ENCODE data around the gene EVI5. TPM values are rescaled to one million over a fixed set of nuclear protein-coding genes. Genes with fewer than 3 reads are reported as not detected.

The EVI5 gene
- total RNA-seq, 1 experiment from 2014 or later = 31.6 TPM

GRCh38 chr1:92551916-92552315 is 233.0 kb downstream of the EVI5 start:
- CTCF ChIA-PET = no interaction called here
- H3K36me3 ChIP-seq (ENCODE audit: insufficient read depth, low read length, poor library complexity, severe bottlenecking) = no peaks in the 10 kb centered on the region
- no TSS peak for BruUV-seq (replicated peaks)
- POLR2A ChIA-PET (ENCODE audit: low non-redundant PET) = no interaction called here
- no peak for DNase-seq (ENCODE audit: low spot score)
- intact Hi-C loops (cut with micrococcal nuclease; ENCODE audit: unreplicated experiment) = no loop called here
- H3K27me3 ChIP-seq (replicated peaks; ENCODE audit: insufficient read depth, low read depth, low read length, poor library complexity) = no peaks in the 10 kb centered on the region
- H3K9me3 ChIP-seq (ENCODE audit: low read depth, low read length, poor library complexity, severe bottlenecking) = no peaks in the 10 kb centered on the region
- H3K27ac ChIP-seq (ENCODE audit: low read depth, low read length, poor library complexity, severe bottlenecking) = no peak overlapping the region
- H3K4me3 ChIP-seq (ENCODE audit: low read depth, low read length, poor library complexity, severe bottlenecking) = no peak overlapping the region
- H3K4me1 ChIP-seq (ENCODE audit: insufficient read depth, low read length, poor library complexity, severe bottlenecking) = no peaks in the 10 kb centered on the region
- no peak for TF ChIP-seq EZH2 (IDR thresholded peaks at IDR 0.05; ENCODE audit: borderline replicate concordance, low read depth, low read length, poor library complexity, severe bottlenecking)
- TF ChIP-seq, protein P1, sequence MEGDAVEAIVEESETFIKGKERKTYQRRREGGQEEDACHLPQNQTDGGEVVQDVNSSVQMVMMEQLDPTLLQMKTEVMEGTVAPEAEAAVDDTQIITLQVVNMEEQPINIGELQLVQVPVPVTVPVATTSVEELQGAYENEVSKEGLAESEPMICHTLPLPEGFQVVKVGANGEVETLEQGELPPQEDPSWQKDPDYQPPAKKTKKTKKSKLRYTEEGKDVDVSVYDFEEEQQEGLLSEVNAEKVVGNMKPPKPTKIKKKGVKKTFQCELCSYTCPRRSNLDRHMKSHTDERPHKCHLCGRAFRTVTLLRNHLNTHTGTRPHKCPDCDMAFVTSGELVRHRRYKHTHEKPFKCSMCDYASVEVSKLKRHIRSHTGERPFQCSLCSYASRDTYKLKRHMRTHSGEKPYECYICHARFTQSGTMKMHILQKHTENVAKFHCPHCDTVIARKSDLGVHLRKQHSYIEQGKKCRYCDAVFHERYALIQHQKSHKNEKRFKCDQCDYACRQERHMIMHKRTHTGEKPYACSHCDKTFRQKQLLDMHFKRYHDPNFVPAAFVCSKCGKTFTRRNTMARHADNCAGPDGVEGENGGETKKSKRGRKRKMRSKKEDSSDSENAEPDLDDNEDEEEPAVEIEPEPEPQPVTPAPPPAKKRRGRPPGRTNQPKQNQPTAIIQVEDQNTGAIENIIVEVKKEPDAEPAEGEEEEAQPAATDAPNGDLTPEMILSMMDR (conservative IDR thresholded peaks at IDR 0.05; ENCODE audit: low read depth, low read length) = no peak

- CTCF ChIA-PET = no interaction called here
Observed at GRCh38 chr1:92544756-92545165, 240.1 kb downstream of the EVI5 start.

DNA sequence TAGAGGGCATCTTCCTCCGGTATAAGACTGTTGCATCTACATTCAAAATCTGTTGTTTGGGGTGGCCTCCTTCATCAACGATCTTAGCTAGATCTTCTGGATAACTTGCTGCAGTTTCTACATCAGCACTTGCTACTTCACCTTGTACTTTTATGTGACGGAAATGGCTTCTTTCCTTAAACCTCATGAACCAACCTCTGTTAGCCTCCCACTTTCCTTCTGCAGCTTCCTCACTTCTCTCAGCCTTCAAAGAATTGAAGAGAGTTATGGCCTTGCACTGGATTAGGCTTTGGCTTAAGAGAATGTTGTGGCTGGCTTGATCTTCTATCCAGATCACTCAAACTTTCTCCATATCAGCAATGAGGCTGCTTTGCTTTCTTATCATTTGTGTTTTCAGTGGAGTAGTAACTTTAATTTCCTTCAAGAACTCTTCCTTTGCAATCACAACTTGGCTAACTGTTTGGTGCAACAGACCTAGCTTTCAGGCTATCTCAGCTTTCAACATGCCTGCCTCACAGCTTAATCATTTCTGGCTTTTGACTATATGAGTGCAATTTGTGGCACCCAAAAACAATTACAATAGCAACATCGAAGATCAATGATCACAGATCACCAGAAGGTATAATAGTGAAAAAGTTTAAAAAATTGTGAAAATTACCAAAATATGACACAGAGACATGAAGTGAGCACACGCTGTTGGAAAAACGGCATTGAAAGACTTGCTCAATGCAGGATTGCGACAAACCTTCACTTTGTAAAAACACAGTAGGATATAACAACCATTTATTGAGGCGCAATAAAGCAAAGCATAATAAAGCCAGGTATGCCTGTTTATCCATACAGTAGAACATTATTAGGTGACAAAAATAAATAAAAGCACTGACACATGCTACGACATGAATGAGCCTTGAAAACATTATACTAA is 241.5 kb downstream of the EVI5 start:
- no peak for DNase-seq (ENCODE audit: low spot score)
- H3K4me3 ChIP-seq (ENCODE audit: low read depth, low read length, poor library complexity, severe bottlenecking) = no peak overlapping the region
- TF ChIP-seq, protein P1 (conservative IDR thresholded peaks at IDR 0.05; ENCODE audit: low read depth, low read length) = no peak
- no peak for TF ChIP-seq EZH2 (IDR thresholded peaks at IDR 0.05; ENCODE audit: borderline replicate concordance, low read depth, low read length, poor library complexity, severe bottlenecking)
- H3K27me3 ChIP-seq (replicated peaks; ENCODE audit: insufficient read depth, low read depth, low read length, poor library complexity) = no peaks in the 10 kb centered on the region
- BruUV-seq (replicated peaks) = no TSS peak
- H3K4me1 ChIP-seq (ENCODE audit: insufficient read depth, low read length, poor library complexity, severe bottlenecking) = no peaks in the 10 kb centered on the region
- ChIA-PET POLR2A (ENCODE audit: low non-redundant PET) (no interaction called here), CTCF (no interaction called here)
- H3K36me3 ChIP-seq (ENCODE audit: insufficient read depth, low read length, poor library complexity, severe bottlenecking) = no peaks in the 10 kb centered on the region
- intact Hi-C loops (cut with micrococcal nuclease; ENCODE audit: unreplicated experiment) = no loop called here
- no peaks in the 10 kb centered on the region for H3K9me3 ChIP-seq (ENCODE audit: low read depth, low read length, poor library complexity, severe bottlenecking)
- no peak overlapping the region for H3K27ac ChIP-seq (ENCODE audit: low read depth, low read length, poor library complexity, severe bottlenecking)

More at GRCh38 chr1:92544756-92545165, 240.1 kb downstream of the EVI5 start:
- BruUV-seq (replicated peaks) = no TSS peak
- POLR2A ChIA-PET (ENCODE audit: low non-redundant PET) = no interaction called here
- H3K9me3 ChIP-seq (ENCODE audit: low read depth, low read length, poor library complexity, severe bottlenecking) = no peaks in the 10 kb centered on the region
- no peak overlapping the region for H3K27ac ChIP-seq (ENCODE audit: low read depth, low read length, poor library complexity, severe bottlenecking)
- H3K27me3 ChIP-seq (replicated peaks; ENCODE audit: insufficient read depth, low read depth, low read length, poor library complexity) = no peaks in the 10 kb centered on the region
- no peaks in the 10 kb centered on the region for H3K4me1 ChIP-seq (ENCODE audit: insufficient read depth, low read length, poor library complexity, severe bottlenecking)
- no peak overlapping the region for H3K4me3 ChIP-seq (ENCODE audit: low read depth, low read length, poor library complexity, severe bottlenecking)
- intact Hi-C loops (cut with micrococcal nuclease; ENCODE audit: unreplicated experiment) = no loop called here
- DNase-seq (ENCODE audit: low spot score) = no peak
- H3K36me3 ChIP-seq (ENCODE audit: insufficient read depth, low read length, poor library complexity, severe bottlenecking) = no peaks in the 10 kb centered on the region
- no peak for TF ChIP-seq EZH2 (IDR thresholded peaks at IDR 0.05; ENCODE audit: borderline replicate concordance, low read depth, low read length, poor library complexity, severe bottlenecking)
- TF ChIP-seq, protein P1 (conservative IDR thresholded peaks at IDR 0.05; ENCODE audit: low read depth, low read length) = no peak
